HepG2 (cell line): Measurements from ENCODE around the gene SNX24. TPM values are rescaled to one million over a fixed set of nuclear protein-coding genes. Genes with fewer than 3 reads are reported as not detected.

Source experiments
- ATAC-seq: fragments of 200-7000 bp; cut with Tn5 transposase; 3 replicates; pipeline ENCODE4 v1.9.1; 2020; ENCODE audit warnings: mild to moderate bottlenecking, moderate library complexity
- BruUV-seq: library from RNA; stranded (reverse); fragments of 400-500 nt; replicated peaks from 2 replicates; lab custom pipeline; 2021; lab: Mats Ljungman, UMichigan
- CTCF ChIA-PET: fragments of 300-600 bp; formaldehyde crosslinking; extraction: SDS; loops from one replicate; lab custom pipeline; 2021; ENCODE audit warnings: low total read pairs, inconsistent platforms, low intra/inter-chr PET ratio; lab: Yijun Ruan, JAX
- POLR2A ChIA-PET: fragments of 350-600 bp; sonication (Branson Sonifier 250); formaldehyde crosslinking; loops from one replicate; lab custom pipeline; 2020; ENCODE audit warnings: antibody characterized with exemption, inconsistent platforms; lab: Yijun Ruan, JAX
- DNase-seq: peaks from one replicate; pipeline ENCODE4 v3.0.0-alpha.2; 2015; ENCODE audit warnings: low spot score
- FAIRE-seq: peaks from 3 replicates; lab custom pipeline; 2011; peaks lifted over from hg19 to GRCh38; lab: Jason Lieb, UNC
- H2AFZ ChIP-seq: one replicate; pipeline ENCODE4 v1.6.1; 2011; ENCODE audit warnings: low read length, inconsistent platforms
- H3K27ac ChIP-seq: fragments of 300-600 bp; 3 replicates; pipeline ENCODE4 v1.8.0; 2011; ENCODE audit warnings: mixed run types, mild to moderate bottlenecking, mixed read lengths, low read length, inconsistent platforms; ENCODE audit not compliant: insufficient read depth; ENCODE audit errors: extremely low read length
- H3K27me3 ChIP-seq, 2 experiments: fragments of 200-600 bp in 1 of 2; 2 replicates in 1 of 2; 3 replicates in 1 of 2; pipeline versions ENCODE4 v1.6.0 to v1.8.0; 2011; ENCODE audit warnings: low read length in 2 of 2, mild to moderate bottlenecking in 2 of 2, moderate library complexity in 2 of 2, inconsistent platforms in 1 of 2; ENCODE audit not compliant: insufficient read depth in 2 of 2, control insufficient read depth in 1 of 2
- H3K36me3 ChIP-seq, 2 experiments: fragments of 200-600 bp in 1 of 2; replicated peaks in 1 of 2; 2 replicates in 1 of 2; 3 replicates in 1 of 2; pipeline versions ENCODE4 v1.5.1 to v1.8.0; 2011; ENCODE audit warnings: low read length in 2 of 2, inconsistent platforms in 1 of 2; ENCODE audit not compliant: insufficient read depth in 2 of 2, control insufficient read depth in 1 of 2
- H3K4me1 ChIP-seq: 2 replicates; pipeline ENCODE4 v1.5.1; 2012; ENCODE audit warnings: low read length, inconsistent platforms; ENCODE audit not compliant: insufficient read depth
- H3K4me2 ChIP-seq: 2 replicates; pipeline ENCODE4 v1.6.0; 2011; ENCODE audit warnings: low read depth, low read length, inconsistent platforms
- H3K4me3 ChIP-seq, 3 experiments: fragments of 200-600 bp in 1 of 3; sonication (generic), shearing (Covaris generic) in 1 of 3; replicated peaks in 1 of 3; 2 replicates each; pipeline ENCODE4 v1.5.1; 2011 to 2016; ENCODE audit warnings: low read length in 3 of 3, inconsistent platforms in 2 of 3, low read depth in 2 of 3, mild to moderate bottlenecking in 2 of 3, control low read depth in 1 of 3, mixed read lengths in 1 of 3; ENCODE audit not compliant: insufficient read depth in 1 of 3
- H3K79me2 ChIP-seq: one replicate; pipeline ENCODE4 v1.6.1; 2011; ENCODE audit warnings: low read length, inconsistent platforms; ENCODE audit not compliant: insufficient read depth
- H3K9ac ChIP-seq: 2 replicates; pipeline ENCODE4 v1.6.0; 2011; ENCODE audit warnings: mild to moderate bottlenecking, low read depth, low read length, inconsistent platforms; ENCODE audit not compliant: insufficient read depth
- H3K9me3 ChIP-seq: 2 replicates; pipeline ENCODE4 v1.5.1; 2012; ENCODE audit warnings: mild to moderate bottlenecking, low read length
- H4K20me1 ChIP-seq: 2 replicates; pipeline ENCODE4 v1.6.0; 2011; ENCODE audit warnings: inconsistent platforms, mild to moderate bottlenecking, low read length, moderate library complexity; ENCODE audit not compliant: insufficient read depth
- AGO1 ChIP-seq: fragments of 200-400 bp; formaldehyde crosslinking; IDR thresholded peaks from 2 replicates; pipeline ENCODE4 v1.6.1; 2017; ENCODE audit warnings: mild to moderate bottlenecking, low read depth, low read length, moderate library complexity; ENCODE audit not compliant: poor library complexity, severe bottlenecking
- BCL3 ChIP-seq: sonication (generic); formaldehyde crosslinking; IDR thresholded peaks from 2 replicates; pipeline ENCODE4 v1.5.1; 2020; ENCODE audit warnings: mild to moderate bottlenecking, missing genetic modification reagents, moderate library complexity
- IKZF1 ChIP-seq: fragments of 450-650 bp; IDR thresholded peaks from 2 replicates; pipeline ENCODE4 v1.7.1; 2016
- MAFG ChIP-seq: sonication (generic); formaldehyde crosslinking; IDR thresholded peaks from 2 replicates; pipeline ENCODE4 v1.5.1; 2020; ENCODE audit warnings: mild to moderate bottlenecking, missing genetic modification reagents
- NFYC ChIP-seq: IDR thresholded peaks from 2 replicates; pipeline ENCODE4 v1.6.1; 2016; ENCODE audit warnings: missing genetic modification reagents, missing compliant biosample characterization
- NR2F1 ChIP-seq, 2 experiments: fragments of 450-650 bp in 1 of 2; formaldehyde crosslinking in 1 of 2; IDR thresholded peaks; 2 replicates each; pipeline versions ENCODE4 v1.5.0 to v1.6.1; 2016 to 2020; ENCODE audit warnings: mild to moderate bottlenecking in 1 of 2, missing compliant biosample characterization in 1 of 2, missing genetic modification reagents in 1 of 2, moderate library complexity in 1 of 2
- RORA ChIP-seq: sonication (generic); formaldehyde crosslinking; IDR thresholded peaks from 2 replicates; pipeline ENCODE4 v1.5.0; 2020; ENCODE audit warnings: mild to moderate bottlenecking, missing genetic modification reagents, moderate library complexity
- SETDB1 ChIP-seq: sonication (generic); formaldehyde crosslinking; IDR thresholded peaks from 2 replicates; pipeline ENCODE4 v1.5.1; 2020; ENCODE audit warnings: missing genetic modification reagents, mild to moderate bottlenecking, borderline replicate concordance
- SMARCC2 ChIP-seq: fragments of 450-650 bp; IDR thresholded peaks from 2 replicates; pipeline ENCODE4 v1.6.1; 2017; ENCODE audit warnings: antibody characterized with exemption, mild to moderate bottlenecking
- SOX13 ChIP-seq, 3 experiments: fragments of 450-650 bp in 1 of 3; sonication (generic) in 1 of 3; formaldehyde crosslinking in 1 of 3; IDR thresholded peaks in 2 of 3; conservative IDR thresholded peaks in 1 of 3; 2 replicates each; pipeline versions ENCODE4 v1.5.0 to v1.6.1; 2016 to 2020; ENCODE audit warnings: antibody characterized with exemption in 1 of 3, mild to moderate bottlenecking in 1 of 3, missing compliant biosample characterization in 1 of 3, missing genetic modification reagents in 1 of 3, moderate library complexity in 1 of 3
- TFDP2 ChIP-seq: sonication (generic); formaldehyde crosslinking; IDR thresholded peaks from 2 replicates; pipeline ENCODE4 v1.4.0; 2020; ENCODE audit warnings: missing genetic modification reagents
- USF2 ChIP-seq, 2 experiments: sonication (generic) in 1 of 2; formaldehyde crosslinking in 1 of 2; IDR thresholded peaks; 2 replicates each; pipeline versions ENCODE4 v1.5.1 to v1.6.1; 2011 to 2020; ENCODE audit warnings: borderline replicate concordance in 1 of 2, low read depth in 1 of 2, low read length in 1 of 2, mild to moderate bottlenecking in 1 of 2, missing genetic modification reagents in 1 of 2, moderate library complexity in 1 of 2
- ZNF24 ChIP-seq: fragments of 450-650 bp; IDR thresholded peaks from 2 replicates; pipeline ENCODE4 v1.6.1; 2017; ENCODE audit warnings: antibody characterized with exemption, mild to moderate bottlenecking
- ZNF337 ChIP-seq: sonication (generic); formaldehyde crosslinking; IDR thresholded peaks from 2 replicates; pipeline ENCODE4 v1.5.1; 2020; ENCODE audit warnings: missing genetic modification reagents, low read depth, mild to moderate bottlenecking, borderline replicate concordance
- ZNF33A ChIP-seq: sonication (generic); formaldehyde crosslinking; IDR thresholded peaks from 2 replicates; pipeline ENCODE4 v1.5.1; 2020; ENCODE audit warnings: missing genetic modification reagents, mild to moderate bottlenecking, moderate library complexity, borderline replicate concordance
- ZNF652 ChIP-seq: IDR thresholded peaks from 2 replicates; pipeline ENCODE4 v1.6.1; 2016; ENCODE audit warnings: low read depth, borderline replicate concordance
- ZNF878 ChIP-seq: sonication (generic); formaldehyde crosslinking; IDR thresholded peaks from 2 replicates; pipeline ENCODE4 v1.8.1; 2023; ENCODE audit warnings: mild to moderate bottlenecking, missing genetic modification reagents, moderate library complexity
- WGBS: methylation state at CpG from one replicate; pipeline ENCODE4 v1.1.6; 2017; ENCODE audit warnings: low lambda C conversion rate; 5-methylcytosine and 5-hydroxymethylcytosine counted together
- in situ Hi-C: cut with HindIII; loops from 2 replicates; pipeline ENCODE4 v1.10.0; 2017; ENCODE audit warnings: low pct_unique_long_range_greater_than_20kb; ENCODE audit not compliant: extremely low pct_ligation_motif_present
- intact Hi-C: fragments of 100-400 bp; cut with micrococcal nuclease; formaldehyde crosslinking; loops from one replicate; pipeline ENCODE4 v1.10.0; 2022; ENCODE audit not compliant: unreplicated experiment
- polyA plus RNA-seq, 8 experiments: library from polyadenylated mRNA; depleted of rRNA in 3 of 8; stranded (reverse) in 7 of 8; unstranded in 1 of 8; fragments of >200 nt; fragmentation: Illumina TruSeq in 4 of 8; extraction: Trizol in 4 of 8; gene quantifications; 2 replicates each; pipeline versions ENCODE4 v1.2.1 to v1.2.3, GENCODE V29; 2011 to 2016; ENCODE audit warnings: low read depth in 4 of 8, missing spikeins in 1 of 8, mixed read lengths in 1 of 8; ENCODE audit not compliant: insufficient read depth in 1 of 8
- total RNA-seq, 5 experiments: library from RNA; depleted of rRNA; stranded (reverse); fragments of >200 nt; fragmentation: Illumina TruSeq; extraction: Trizol; gene quantifications; 2 replicates each; pipeline ENCODE4 v1.2.3, GENCODE V29; 2016; ENCODE audit warnings: low read depth in 1 of 5
- TF ChIP-seq, protein P1 (sequence below): sonication (generic); formaldehyde crosslinking; conservative IDR thresholded peaks from 2 replicates; pipeline ENCODE4 v1.5.0; 2020; ENCODE audit warnings: missing genetic modification reagents

Gene SNX24
- total and polyA plus RNA-seq, 2 of the 13 experiments (the other 11 are each of a cell fraction or from before 2014, with no cell fraction given) = 7.2 to 23.7 TPM

GRCh38 chr5:122870219-122870856, 24.9 kb downstream of the SNX24 start:
- H3K9me3 ChIP-seq = no peaks in the 10 kb centered on the region
- no peaks in the 10 kb centered on the region for H3K27me3 ChIP-seq
- no peak overlapping the region for H3K27ac ChIP-seq
- ATAC-seq = no peak
- H2AFZ ChIP-seq = no peak overlapping the region
- intact Hi-C loops = no loop called here
- CTCF ChIA-PET = no interaction called here
- H3K79me2 ChIP-seq = no peaks in the 10 kb centered on the region
- POLR2A ChIA-PET = no interaction called here
- WGBS = 97% methylated on average over 7 of the region's 7 CpGs
- FAIRE-seq = no peak
- no peak overlapping the region for H3K4me3 ChIP-seq
- peaks cover 0 to 2% of the 10 kb centered on the region in 2 experiments; a peak in 2 of 5 replicates for H3K36me3 ChIP-seq
- H4K20me1 ChIP-seq = no peaks in the 10 kb centered on the region
- in situ Hi-C loops = no loop called here
- H3K4me2 ChIP-seq = no peak overlapping the region
- BruUV-seq = no TSS peak
- peaks cover 11% of the 10 kb centered on the region for H3K4me1 ChIP-seq
- DNase-seq = no peak
- no peak overlapping the region for H3K9ac ChIP-seq
- TF ChIP-seq MAFG (CRISPR knock-in tag) = no peak
- no peak for TF ChIP-seq SMARCC2
- no peak for TF ChIP-seq RORA (CRISPR knock-in tag)
- no peak for TF ChIP-seq ZNF878 (CRISPR knock-in tag)
- TF ChIP-seq ZNF33A (CRISPR knock-in tag) = no peak
- no peak for TF ChIP-seq SOX13 (IDR thresholded peaks at IDR 0.05)
- TF ChIP-seq SOX13 (CRISPR knock-in tag; conservative IDR thresholded peaks at IDR 0.05 in 1 of 2, IDR thresholded peaks at IDR 0.05 in 1 of 2) = no peak
- no peak for TF ChIP-seq NR2F1 (CRISPR knock-in tag; IDR thresholded peaks at IDR 0.05)
- no peak for TF ChIP-seq BCL3
- no peak for TF ChIP-seq ZNF24
- TF ChIP-seq, protein P1, sequence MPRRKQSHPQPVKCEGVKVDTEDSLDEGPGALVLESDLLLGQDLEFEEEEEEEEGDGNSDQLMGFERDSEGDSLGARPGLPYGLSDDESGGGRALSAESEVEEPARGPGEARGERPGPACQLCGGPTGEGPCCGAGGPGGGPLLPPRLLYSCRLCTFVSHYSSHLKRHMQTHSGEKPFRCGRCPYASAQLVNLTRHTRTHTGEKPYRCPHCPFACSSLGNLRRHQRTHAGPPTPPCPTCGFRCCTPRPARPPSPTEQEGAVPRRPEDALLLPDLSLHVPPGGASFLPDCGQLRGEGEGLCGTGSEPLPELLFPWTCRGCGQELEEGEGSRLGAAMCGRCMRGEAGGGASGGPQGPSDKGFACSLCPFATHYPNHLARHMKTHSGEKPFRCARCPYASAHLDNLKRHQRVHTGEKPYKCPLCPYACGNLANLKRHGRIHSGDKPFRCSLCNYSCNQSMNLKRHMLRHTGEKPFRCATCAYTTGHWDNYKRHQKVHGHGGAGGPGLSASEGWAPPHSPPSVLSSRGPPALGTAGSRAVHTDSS = no peak
- TF ChIP-seq NFYC = no peak
- no peak for TF ChIP-seq TFDP2 (CRISPR knock-in tag)
- no peak for TF ChIP-seq SETDB1 (CRISPR knock-in tag)
- TF ChIP-seq ZNF652 (CRISPR knock-in tag) = no peak
- TF ChIP-seq USF2 (IDR thresholded peaks at IDR 0.05; ENCODE audit: low read depth, low read length) = no peak
- TF ChIP-seq USF2 (CRISPR knock-in tag; IDR thresholded peaks at IDR 0.05; ENCODE audit: borderline replicate concordance) = no peak
- TF ChIP-seq AGO1 = no peak
- TF ChIP-seq ZNF337 = no peak
- TF ChIP-seq IKZF1 = no peak
